Measurements from ENCODE around the gene OSBPL10.

DNA sequence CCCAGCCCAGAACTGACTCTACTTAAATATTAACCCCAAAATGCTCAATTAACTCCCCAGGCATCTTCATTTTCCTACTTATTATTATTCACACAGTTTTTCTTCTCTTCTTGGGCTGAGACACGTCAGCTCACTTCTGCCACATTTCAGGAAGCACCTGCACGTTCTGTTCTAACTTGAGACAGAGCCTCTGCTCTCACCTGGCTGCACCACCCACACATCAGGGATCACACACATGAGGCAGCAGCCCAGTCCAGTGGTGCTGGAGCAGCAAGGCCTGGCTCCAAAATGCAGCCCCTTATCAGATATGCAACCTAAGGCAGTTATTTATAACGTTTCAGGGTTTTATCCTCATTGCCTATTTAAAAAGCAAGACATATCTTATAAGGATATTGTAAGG lies 127.5 kb downstream of the OSBPL10 start:
- TF ChIP-seq CTCF (conservative IDR thresholded peaks at IDR 0.05; ENCODE audit: low read depth, low read length) = no peak
- TF ChIP-seq EZH2 (IDR thresholded peaks at IDR 0.05; ENCODE audit: low read length, unreplicated experiment) = no peak

Measured in PC-3 (cell line).